Breast epithelium (tissue), 3 donors: ENCODE measurements around the gene PARP4.

Experiments
- CTCF ChIP-seq, 3 donors: fragments of 450-650 bp; IDR thresholded peaks; one replicate each; pipeline ENCODE4 v1.5.1; 2016 to 2017; ENCODE audit warnings: antibody characterized with exemption in 3 of 3, mild to moderate bottlenecking in 3 of 3, moderate library complexity in 3 of 3
- POLR2AphosphoS5 ChIP-seq, 3 donors: sonication (generic); formaldehyde crosslinking; IDR thresholded peaks; one replicate each; pipeline ENCODE4 v1.6.1; 2017; ENCODE audit warnings: antibody characterized with exemption in 3 of 3

GRCh38 chr13:24539500-24540165 lies 27.1 kb upstream of the PARP4 start:
- TF ChIP-seq CTCF (IDR thresholded peaks at IDR 0.05) = no peak
- TF ChIP-seq POLR2AphosphoS5 (IDR thresholded peaks at IDR 0.05) = no peak
